Fibroblast of mammary gland (primary cell): ENCODE results near the gene MCM9.

Experiments used
- DNase-seq: peaks from one replicate; pipeline ENCODE4 v3.0.0-alpha.2; 2010; ENCODE audit warnings: low read depth
- H3K4me3 ChIP-seq: 2 replicates; pipeline ENCODE4 v1.5.1; 2011; ENCODE audit warnings: low read depth, mild to moderate bottlenecking, low read length, moderate library complexity; ENCODE audit not compliant: control insufficient read depth
- TF ChIP-seq, protein P1 (sequence below): conservative IDR thresholded peaks from 2 replicates; pipeline ENCODE4 v1.5.1; 2011; ENCODE audit warnings: low read depth, low read length, inconsistent platforms; ENCODE audit not compliant: control insufficient read depth, insufficient read depth

MCM9 gene

DNA sequence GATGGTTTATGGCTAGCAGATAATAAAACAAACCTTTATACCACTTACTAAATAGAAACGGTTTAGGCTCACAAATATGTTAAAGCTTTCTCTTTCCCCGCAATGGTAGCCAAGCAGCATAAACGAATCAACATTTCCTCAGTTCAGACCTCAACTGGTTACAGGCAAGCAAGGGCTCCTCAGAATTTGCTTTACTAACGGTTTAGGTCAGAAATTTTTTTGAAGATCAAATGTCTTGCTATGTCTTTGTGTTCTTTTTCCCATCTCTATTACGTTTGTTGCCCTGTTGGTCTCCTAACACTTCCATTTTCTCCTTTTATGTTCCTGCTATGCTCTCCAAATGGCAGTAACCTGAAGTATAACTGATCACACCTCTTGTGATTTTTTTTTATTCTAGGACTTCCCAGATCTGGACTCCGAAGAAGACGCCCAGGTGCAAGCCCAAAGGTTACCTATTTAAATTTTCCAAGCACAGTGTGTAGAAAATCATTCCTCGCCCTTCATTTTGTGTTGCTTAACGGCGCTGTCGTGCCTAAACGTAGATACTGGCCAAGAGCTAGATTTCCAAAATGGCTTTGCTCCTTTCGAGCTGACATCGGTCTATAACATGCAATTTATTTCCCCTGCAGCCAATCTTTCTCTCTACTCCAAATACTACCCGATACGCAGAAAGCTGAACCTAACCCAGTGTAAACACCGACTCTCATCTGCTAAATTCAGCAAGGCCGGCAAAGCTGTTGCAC lies 41.7 kb downstream of the MCM9 start:
- TF ChIP-seq, protein P1, sequence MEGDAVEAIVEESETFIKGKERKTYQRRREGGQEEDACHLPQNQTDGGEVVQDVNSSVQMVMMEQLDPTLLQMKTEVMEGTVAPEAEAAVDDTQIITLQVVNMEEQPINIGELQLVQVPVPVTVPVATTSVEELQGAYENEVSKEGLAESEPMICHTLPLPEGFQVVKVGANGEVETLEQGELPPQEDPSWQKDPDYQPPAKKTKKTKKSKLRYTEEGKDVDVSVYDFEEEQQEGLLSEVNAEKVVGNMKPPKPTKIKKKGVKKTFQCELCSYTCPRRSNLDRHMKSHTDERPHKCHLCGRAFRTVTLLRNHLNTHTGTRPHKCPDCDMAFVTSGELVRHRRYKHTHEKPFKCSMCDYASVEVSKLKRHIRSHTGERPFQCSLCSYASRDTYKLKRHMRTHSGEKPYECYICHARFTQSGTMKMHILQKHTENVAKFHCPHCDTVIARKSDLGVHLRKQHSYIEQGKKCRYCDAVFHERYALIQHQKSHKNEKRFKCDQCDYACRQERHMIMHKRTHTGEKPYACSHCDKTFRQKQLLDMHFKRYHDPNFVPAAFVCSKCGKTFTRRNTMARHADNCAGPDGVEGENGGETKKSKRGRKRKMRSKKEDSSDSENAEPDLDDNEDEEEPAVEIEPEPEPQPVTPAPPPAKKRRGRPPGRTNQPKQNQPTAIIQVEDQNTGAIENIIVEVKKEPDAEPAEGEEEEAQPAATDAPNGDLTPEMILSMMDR = no peak
- H3K4me3 ChIP-seq = peak overlapping the region; percentile 74
- peak; percentile 75 for DNase-seq

DNA sequence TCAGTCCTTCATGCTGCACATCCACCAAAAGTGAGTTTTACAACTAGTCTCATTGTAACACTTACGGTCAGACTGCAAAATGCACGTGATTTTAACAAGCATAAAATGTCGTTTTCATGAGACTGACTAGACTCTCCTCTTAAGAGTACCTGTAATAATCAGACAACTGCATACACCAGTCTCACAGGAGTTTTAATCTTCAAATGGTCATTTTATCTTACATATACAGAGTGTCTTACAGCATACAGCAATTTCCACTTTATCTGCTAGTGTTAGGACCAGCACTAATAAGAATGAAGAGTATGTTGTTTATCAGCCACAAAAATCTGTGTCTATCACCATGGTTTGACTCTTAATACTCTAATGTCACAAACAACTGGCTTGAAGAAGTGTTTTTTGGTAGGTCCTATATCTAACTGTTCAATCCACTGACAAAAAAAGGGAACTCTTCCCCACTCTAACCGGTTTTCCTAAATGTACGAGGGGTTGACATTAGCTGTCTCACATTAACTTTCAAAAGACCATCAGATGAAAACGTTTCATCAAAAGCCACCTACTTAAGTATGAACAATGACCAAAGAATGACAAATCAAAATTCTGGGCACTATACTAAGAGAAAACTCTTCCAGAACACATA lies 42.5 kb downstream of the MCM9 start:
- DNase-seq = no peak
- TF ChIP-seq, protein P1 = no peak
- H3K4me3 ChIP-seq = peak overlapping the region; percentile 74

GRCh38 chr6:118890997-118891790 lies 43.8 kb downstream of the MCM9 start:
- TF ChIP-seq, protein P1 = no peak
- H3K4me3 ChIP-seq = no peak overlapping the region
- no peak for DNase-seq

DNA sequence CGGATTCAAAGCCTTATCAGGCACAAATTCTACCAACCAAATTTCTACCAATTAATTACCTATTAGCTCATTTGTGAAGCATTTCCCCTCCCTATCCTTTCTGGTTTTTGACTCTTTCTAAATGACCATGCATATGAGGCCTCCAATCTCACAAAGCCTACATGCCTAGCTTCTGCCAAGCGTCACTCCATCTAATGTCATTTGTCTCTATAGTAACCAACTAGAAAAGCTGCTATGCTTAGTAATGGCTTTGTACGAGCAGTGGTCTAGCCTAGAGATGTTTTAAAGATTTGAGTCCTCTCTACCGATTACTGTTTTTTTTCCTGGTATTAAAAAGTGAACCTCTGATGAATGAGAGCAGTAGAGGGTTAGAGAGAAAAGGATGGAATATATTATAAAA lies 45.8 kb downstream of the MCM9 start:
- H3K4me3 ChIP-seq = no peak overlapping the region
- no peak for DNase-seq
- TF ChIP-seq, protein P1 = no peak

- H3K4me3 ChIP-seq = no peak overlapping the region
- no peak for DNase-seq
- TF ChIP-seq, protein P1 = no peak
Observed at GRCh38 chr6:118886641-118887040, 48.3 kb downstream of the MCM9 start.

- TF ChIP-seq, protein P1 = no peak
- no peak overlapping the region for H3K4me3 ChIP-seq
Observed at GRCh38 chr6:118882314-118882905, 52.5 kb downstream of the MCM9 start.

More at GRCh38 chr6:118882314-118882905, 52.5 kb downstream of the MCM9 start:
- DNase-seq = no peak
